HG03060 (cell line): ENCODE results near the gene PODNL1.
"Not testable (repeated sequence)": the region's sequence is repeated elsewhere in the genome, so short reads cannot be mapped to it uniquely, and the experiment has no call there.

Experiments used
- ATAC-seq: cut with Tn5 transposase; IDR thresholded peaks from one replicate; pipeline ENCODE4 v1.9.1; 2021; ENCODE audit warnings: low read depth, moderate number of reproducible peaks; ENCODE audit not compliant: unreplicated experiment

PODNL1 gene

DNA sequence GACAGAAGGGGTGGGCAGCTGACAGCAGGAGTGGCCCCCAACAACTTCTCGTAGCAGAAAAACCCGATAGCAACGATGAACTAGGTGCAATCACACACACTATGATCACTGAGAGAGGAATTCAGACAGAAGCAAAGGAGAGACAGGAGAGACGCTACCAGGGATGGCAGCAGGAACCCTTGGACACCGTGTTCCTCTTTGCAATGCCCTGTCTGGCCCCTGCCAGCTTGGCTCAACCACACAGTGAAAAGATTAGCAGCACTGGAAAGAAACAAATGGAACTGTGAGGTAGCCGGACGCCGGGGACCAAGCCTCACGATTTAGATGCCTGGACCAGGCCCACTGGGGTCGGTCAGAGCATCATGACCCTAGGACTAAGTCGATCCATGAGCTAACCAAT is 37.7 kb upstream of the PODNL1 start:
- no peak for ATAC-seq

- ATAC-seq: no peak
Measured at GRCh38 chr19:13974073-13974472, 35.9 kb upstream of the PODNL1 start.

- ATAC-seq: not testable (repeated sequence)
Measured at GRCh38 chr19:13973479-13973878, 35.3 kb upstream of the PODNL1 start.

DNA sequence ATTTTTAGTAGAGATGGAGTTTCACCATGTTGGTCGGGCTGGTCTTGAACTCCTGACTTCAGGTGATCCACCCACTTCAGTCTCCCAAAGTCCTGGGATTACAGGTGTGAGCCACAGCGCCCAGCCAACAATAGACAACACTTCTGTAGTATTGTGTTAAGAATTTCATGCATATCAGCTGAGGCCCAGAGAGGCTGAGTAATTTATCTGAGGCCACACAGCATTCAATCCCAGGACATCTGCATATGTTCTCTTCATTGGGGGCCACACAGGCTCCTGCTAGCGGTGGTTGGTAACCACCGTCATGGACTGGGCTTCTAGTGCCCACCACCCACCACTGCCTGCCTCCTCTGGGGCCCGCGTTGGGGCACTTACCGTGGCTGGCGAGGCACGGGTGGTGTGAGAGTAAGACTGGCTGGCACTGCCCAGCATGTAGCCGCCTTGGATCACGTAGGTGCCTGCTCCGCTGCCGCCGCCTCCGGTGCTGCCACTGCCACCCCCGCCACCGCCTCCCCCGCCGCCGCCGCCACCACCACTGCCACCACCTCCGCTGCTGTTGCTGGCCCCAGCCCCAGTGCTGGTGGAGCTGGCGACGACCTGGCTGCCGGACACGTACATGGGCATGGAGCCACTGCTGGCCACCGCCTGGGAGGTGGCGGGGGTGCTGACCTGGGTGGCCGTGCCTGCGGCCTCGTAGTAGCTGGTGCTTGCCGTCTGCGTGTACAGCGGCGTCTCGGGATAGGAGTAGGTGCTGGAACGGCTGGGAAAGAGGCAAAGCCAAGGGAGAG is 34.3 kb upstream of the PODNL1 start:
- ATAC-seq: no peak

DNA sequence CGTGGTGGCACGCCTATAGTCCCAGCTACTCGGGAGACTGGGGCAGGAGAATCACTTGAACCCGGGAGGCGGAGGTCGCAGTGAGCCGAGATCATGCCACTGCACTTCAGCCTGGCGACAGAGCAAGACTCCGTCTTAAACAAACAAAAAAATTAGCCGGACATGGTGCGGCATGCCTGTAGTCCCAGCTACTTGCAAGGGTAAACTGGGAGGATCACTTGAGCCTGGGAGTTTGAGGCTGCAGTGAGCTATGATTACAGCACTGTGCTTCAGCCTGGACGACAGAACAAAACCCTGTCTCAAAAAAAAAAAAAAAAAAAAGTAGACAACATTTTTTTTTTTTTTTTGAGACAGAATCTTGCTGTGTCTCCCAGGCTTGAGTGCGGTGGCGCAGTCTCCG is 33.7 kb upstream of the PODNL1 start:
- not testable (repeated sequence) for ATAC-seq

GRCh38 chr19:13969897-13970296 is 31.7 kb upstream of the PODNL1 start:
- ATAC-seq: no peak

DNA sequence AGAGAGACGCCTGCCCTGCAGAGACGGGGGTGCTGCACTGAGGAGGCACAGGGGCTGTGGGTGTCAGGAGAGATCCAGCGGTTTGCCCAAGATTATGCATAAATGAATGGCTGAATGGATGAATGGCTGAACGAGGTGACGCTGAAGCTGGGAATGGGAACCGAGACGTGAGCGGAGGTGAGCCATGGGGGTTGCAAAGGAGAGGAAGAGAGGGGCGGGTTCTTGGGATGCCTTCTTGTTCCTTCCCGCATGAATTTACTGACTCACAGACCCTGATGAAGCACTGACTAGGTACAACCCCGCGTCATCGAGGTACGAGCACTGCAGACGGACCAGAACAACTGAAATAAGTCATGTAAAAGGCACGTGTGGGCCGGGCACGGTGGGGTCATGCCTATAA is 30.8 kb upstream of the PODNL1 start:
- ATAC-seq: no peak

DNA sequence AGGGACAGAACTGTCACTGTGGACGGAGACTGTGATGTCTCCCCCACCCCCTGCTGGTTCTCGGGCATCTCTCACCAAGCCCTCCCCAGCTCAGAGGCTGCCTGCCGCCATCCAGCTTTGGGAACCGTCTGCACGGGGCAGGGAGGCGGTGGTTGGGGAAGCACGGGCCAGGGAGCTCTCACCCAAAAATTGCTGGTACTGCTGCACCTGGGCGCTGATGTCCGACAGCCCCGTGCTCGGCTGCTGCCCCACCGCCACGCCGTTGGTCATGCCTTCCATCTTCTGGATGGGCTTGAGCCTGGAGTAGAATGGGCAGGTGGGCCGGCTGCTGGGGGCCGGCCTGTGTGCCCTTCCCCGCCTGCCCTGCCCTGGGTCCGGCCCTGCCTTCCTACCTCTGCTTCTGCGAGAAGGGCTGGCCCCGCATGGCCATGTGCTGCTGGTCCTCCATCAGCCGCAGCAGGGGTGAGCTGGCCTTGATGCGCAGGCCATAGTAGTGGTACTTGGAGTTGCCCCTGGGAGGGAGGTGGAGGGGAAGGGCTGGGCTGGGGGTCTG is 30.2 kb upstream of the PODNL1 start:
- ATAC-seq: no peak

- ATAC-seq: not testable (repeated sequence)
Measured at GRCh38 chr19:13967206-13967605, 29.0 kb upstream of the PODNL1 start.

DNA sequence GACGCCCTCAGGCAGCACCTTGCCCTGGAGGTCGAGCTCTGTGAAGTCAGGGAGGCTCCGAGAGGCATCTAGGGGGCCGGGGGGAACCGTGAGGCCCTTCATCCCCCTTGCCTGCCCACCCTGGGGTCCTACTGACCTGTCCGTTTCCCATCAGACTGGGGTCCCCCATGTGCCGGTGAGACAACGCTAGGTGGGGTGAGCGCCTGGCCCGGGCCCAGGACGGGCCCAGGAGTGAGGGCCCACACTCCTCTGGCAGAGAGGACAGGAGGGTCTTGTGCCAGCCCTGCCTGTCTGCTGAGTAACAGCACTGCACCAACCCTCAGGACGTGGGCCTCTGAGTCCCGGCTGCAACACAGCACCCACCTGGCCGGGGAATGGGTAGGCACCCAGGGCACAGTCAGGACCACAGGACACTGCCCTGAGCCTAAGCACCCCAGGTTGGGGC is 28.5 kb upstream of the PODNL1 start:
- ATAC-seq: no peak

- ATAC-seq: no peak
Measured at GRCh38 chr19:13965926-13966683, 27.9 kb upstream of the PODNL1 start.

- ATAC-seq: no peak
Measured at GRCh38 chr19:13965377-13965896, 27.2 kb upstream of the PODNL1 start.

- no peak for ATAC-seq
Measured at GRCh38 chr19:13964776-13965175, 26.6 kb upstream of the PODNL1 start.

DNA sequence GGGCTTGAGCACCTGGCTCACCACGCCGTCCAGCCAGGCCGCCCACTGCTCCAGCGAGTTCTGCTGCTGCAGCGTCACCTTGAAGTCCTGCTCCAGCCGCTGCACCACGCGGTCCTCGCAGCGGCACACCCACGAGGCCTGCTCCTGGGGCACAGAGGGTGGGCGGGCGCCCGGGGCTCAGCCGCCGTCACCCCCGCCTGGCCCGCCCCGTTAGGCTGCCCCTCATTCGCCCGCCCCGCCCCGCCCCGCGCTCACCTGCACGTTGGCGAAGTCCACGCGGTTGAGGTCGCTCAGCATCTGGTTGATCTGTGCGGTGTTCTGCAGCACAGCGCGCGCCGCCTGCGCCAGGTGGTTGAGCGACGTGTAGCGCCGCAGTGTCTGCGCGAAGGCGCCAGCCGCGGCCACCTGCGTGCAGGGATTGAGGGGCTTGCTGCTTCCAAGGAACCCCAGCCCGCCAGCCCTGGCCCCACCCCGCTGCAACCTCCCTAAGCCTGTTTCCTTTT is 25.4 kb upstream of the PODNL1 start:
- ATAC-seq: no peak

DNA sequence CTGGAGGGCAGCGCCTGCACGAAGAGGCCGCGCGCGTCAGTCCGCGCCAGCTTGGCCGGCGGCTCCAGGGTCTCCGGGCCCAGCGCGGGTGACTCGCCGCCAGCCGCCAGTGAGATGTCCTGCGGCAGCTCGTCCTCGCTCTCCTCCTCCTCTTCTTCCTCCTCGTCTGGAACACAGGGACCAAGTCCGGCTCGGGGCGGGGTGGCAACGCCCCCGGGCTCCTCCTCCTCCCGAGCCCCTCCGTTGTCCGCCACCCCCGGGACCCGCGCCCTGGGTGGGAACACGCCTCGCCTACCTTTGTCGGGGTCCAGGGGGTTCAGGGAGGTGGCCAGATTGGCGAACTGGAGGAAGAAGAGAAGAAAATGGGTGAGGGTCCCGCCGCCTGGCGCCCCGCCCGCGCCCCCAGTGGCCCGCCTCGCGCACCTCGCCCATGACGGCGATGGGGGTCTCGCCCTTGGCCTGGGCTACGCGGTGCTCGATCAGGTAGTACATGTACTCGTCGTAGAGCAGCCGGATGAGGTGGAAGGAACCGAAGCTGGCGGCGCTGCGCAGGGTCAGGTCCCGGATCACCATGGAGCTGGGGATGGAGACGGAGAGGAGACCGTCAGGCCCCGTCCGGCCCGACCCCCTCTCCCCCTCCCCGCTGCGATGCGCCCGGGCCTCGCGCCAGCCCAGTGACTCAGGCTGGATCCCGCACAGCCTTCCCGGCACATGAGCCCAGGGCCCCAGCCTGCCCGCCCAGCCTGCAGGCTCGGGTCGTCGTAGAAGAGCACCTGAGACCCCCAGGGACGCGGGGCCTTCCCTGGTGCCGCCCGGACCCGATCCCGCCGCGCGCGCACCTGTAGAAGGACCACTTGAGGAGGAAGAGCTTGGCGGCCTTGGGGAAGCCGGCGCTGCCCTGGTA is 24.7 kb upstream of the PODNL1 start:
- ATAC-seq: no peak

DNA sequence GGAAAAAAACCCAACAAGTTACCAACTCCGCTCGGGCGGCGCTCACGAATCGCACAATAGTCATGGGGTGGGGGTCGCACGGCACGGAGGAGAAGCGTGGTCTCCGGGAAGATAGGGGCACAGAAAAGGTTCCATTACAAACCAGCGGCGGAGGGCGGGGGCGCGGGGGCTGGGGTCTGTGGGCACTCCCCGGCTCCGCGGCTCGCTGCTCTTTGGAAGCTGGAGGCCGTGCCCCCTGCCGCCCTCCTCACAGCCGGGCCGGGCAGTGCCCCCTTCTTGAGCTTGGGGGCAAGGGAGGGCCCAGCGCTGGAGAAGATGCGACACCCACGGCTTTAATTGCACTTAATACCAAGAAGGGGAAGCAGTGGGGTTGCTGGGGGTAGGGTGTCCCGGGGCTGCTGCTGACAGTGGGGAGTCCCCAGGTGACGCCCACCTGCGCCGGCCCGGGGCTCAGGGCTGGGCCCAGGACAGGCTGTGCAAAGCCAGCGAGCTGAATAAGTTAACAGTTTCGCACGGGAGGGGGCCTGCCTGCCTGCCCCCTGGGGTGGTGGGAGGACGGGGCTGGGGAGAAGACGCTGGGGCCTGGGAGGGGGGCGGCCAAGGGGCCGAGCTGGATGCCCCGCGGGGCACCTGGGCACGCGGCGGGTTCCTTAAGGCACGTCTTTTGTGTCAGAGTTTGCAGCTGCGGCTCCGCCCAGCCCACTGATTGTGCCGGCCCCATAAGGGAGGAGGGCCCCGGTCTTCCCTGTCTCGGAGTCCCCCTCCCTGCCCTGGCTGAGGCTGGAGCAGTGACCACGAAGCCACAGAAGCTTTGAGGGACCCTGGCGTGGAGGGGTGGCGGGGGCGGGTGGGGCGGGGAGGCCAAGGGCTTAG is 23.8 kb upstream of the PODNL1 start:
- ATAC-seq: no peak

GRCh38 chr19:13960863-13961784 is 22.9 kb upstream of the PODNL1 start:
- no peak for ATAC-seq
